Lower leg skin (tissue), 3 donors: ENCODE data around the gene STXBP1.

Experiments used
- CTCF ChIP-seq, 3 donors: fragments of 450-650 bp; IDR thresholded peaks; one replicate each; pipeline ENCODE4 v1.5.1; 2016; ENCODE audit warnings: antibody characterized with exemption in 3 of 3, mild to moderate bottlenecking in 3 of 3, moderate library complexity in 2 of 3
- POLR2A ChIP-seq, 2 donors: fragments of 450-650 bp; IDR thresholded peaks; one replicate each; pipeline ENCODE4 v1.6.1; 2016 to 2017; ENCODE audit warnings: antibody characterized with exemption in 2 of 2, mild to moderate bottlenecking in 1 of 2, moderate library complexity in 1 of 2

DNA sequence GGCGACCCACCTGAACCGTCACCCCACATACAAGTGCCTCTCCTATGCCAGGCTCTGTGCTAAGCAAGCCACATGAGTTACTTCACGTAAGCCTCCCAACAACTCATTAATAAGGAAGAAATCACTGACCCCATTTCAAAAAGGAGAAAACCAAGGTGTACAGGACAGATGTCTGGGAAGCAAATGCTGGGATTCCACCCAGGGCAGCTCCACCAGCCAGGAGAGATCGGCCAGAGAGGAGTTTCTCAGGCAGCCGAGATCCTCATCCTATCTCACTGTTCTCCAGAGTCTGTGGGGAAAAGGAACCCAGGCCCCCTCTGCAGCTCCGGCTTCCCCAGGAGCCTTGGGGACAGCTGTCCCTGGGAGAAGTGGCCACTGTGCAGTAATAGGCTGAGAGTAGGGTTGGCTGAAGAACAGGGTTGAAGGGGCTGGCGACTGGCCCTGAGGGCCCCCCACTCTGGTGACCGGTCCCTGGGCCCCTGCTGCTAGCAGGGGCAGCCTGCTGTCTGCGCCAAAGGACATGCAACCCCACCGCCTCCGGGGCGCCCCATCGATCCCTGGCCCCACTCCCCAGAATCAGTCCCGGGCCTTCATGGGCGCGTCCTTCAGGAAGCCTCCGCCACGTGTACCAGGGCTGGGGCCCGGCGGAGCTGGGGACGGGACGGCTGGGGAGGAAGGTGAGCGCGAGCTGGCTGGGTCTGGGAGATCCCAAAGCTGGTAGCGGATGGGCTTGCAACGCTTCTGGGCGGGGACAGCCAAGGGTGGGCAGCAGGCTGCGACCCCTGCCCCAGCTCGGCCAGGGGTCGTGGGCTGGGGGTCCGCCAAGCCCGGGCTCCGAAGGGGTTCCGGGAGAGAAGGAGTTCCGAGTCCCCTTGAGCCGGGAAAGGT lies 44.1 kb upstream of the STXBP1 start:
- TF ChIP-seq POLR2A (IDR thresholded peaks at IDR 0.05) (no peak), CTCF (IDR thresholded peaks at IDR 0.05) (no peak)
